Measurements from ENCODE around the gene ADAMTS9.

DNA sequence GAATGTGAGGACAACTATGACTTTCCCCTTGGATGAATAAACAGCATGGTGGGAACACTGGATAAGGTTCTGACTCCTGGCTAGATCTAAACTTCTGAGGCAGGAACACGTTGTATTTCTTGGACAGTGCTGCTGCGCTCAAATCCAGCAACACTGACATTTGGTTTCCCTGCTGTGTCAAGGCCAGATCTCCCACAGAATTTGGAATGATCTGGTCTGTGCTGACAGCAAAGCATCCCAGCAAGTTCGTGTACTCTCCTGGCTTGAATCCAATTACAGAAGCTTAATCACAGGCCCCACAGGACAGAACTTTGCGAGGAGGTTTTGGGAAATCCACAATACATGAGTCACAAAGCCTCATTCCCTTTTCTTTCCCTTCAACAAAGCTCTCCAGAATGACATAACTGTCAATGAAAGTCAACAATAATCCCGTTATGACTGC is 92.5 kb downstream of the ADAMTS9 start:
- TF ChIP-seq POLR2A (IDR thresholded peaks at IDR 0.05), result no peak
- TF ChIP-seq, protein P1, sequence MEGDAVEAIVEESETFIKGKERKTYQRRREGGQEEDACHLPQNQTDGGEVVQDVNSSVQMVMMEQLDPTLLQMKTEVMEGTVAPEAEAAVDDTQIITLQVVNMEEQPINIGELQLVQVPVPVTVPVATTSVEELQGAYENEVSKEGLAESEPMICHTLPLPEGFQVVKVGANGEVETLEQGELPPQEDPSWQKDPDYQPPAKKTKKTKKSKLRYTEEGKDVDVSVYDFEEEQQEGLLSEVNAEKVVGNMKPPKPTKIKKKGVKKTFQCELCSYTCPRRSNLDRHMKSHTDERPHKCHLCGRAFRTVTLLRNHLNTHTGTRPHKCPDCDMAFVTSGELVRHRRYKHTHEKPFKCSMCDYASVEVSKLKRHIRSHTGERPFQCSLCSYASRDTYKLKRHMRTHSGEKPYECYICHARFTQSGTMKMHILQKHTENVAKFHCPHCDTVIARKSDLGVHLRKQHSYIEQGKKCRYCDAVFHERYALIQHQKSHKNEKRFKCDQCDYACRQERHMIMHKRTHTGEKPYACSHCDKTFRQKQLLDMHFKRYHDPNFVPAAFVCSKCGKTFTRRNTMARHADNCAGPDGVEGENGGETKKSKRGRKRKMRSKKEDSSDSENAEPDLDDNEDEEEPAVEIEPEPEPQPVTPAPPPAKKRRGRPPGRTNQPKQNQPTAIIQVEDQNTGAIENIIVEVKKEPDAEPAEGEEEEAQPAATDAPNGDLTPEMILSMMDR (IDR thresholded peaks at IDR 0.05), result no peak

Measured in heart left ventricle (tissue), 13 donors.